Upper lobe of left lung (tissue), 6 donors: ENCODE measurements around the gene ARHGEF10L. TPM values are rescaled to one million over a fixed set of nuclear protein-coding genes. Genes with fewer than 3 reads are reported as not detected.

Experiments used
- ATAC-seq, 2 donors: fragments of 200-7000 bp; cut with Tn5 transposase; one replicate each; pipeline ENCODE4 v1.9.1; 2022; ENCODE audit warnings: mild to moderate bottlenecking in 2 of 2, moderate library complexity in 2 of 2; ENCODE audit not compliant: low FRiP score in 2 of 2
- DNase-seq, 2 donors: peaks; one replicate each; pipeline ENCODE4 v3.0.0-alpha.2; 2019 to 2020
- H3K27ac ChIP-seq, 4 donors: fragments of 200-600 bp; sonication (generic); one replicate each; pipeline ENCODE4 v1.5.1; 2016 to 2019
- H3K27me3 ChIP-seq, 4 donors: fragments of 200-600 bp; sonication (generic); one replicate each; pipeline ENCODE4 v1.5.1; 2017 to 2019
- H3K36me3 ChIP-seq, 4 donors: fragments of 200-600 bp; sonication (generic); one replicate each; pipeline ENCODE4 v1.5.1; 2016 to 2019
- H3K4me1 ChIP-seq, 4 donors: fragments of 200-600 bp; sonication (generic); one replicate each; pipeline ENCODE4 v1.5.1; 2018 to 2019
- H3K4me3 ChIP-seq, 4 donors: fragments of 200-600 bp; sonication (generic); one replicate each; pipeline ENCODE4 v1.5.1; 2017 to 2019; ENCODE audit warnings: mild to moderate bottlenecking in 2 of 4, moderate library complexity in 1 of 4
- H3K9me3 ChIP-seq, 4 donors: fragments of 200-600 bp; sonication (generic); one replicate each; pipeline ENCODE4 v1.5.1; 2018 to 2019
- EP300 ChIP-seq, 4 donors: sonication (generic); formaldehyde crosslinking; IDR thresholded peaks; one replicate each; pipeline ENCODE4 v1.5.1; 2017; ENCODE audit warnings: antibody characterized with exemption in 4 of 4, control low read depth in 2 of 4
- POLR2A ChIP-seq, 4 donors: fragments of 450-650 bp; IDR thresholded peaks; one replicate each; pipeline ENCODE4 v1.5.1; 2016 to 2017; ENCODE audit warnings: antibody characterized with exemption in 4 of 4, mild to moderate bottlenecking in 2 of 4
- POLR2AphosphoS5 ChIP-seq, 2 donors: sonication (generic); formaldehyde crosslinking; IDR thresholded peaks; one replicate each; pipeline ENCODE4 v1.5.1; 2017; ENCODE audit warnings: antibody characterized with exemption in 2 of 2
- WGBS, 2 donors: methylation state at CpG; one replicate each; pipeline ENCODE4 v1.1.5; 2017 to 2018; 5-methylcytosine and 5-hydroxymethylcytosine counted together
- total RNA-seq, 6 donors: library from RNA; depleted of rRNA in 4 of 6; stranded (reverse); fragments of >200 nt in 4 of 6; gene quantifications; one replicate each; pipeline versions ENCODE4 v1.1.0 to v1.2.1, GENCODE V29; 2016 to 2021
- TF ChIP-seq, protein P1 (sequence below), 6 experiments: fragments of 450-650 bp in 4 of 6; fragments of 200-600 bp in 2 of 6; sonication (generic) in 2 of 6; IDR thresholded peaks; one replicate each; pipeline ENCODE4 v1.5.1; 2016 to 2019; ENCODE audit warnings: antibody characterized with exemption in 6 of 6
- donor health status: DM: no; HTN: no; CAD: no; lungs with moderate emphysema.
- donor health status: DM: no; HTN: yes; CAD: no; lungs with severe emphysema.

Gene ARHGEF10L
- total RNA-seq, 6 donors from 2014 or later: 17.6 to 172 (median 50.0) TPM

DNA sequence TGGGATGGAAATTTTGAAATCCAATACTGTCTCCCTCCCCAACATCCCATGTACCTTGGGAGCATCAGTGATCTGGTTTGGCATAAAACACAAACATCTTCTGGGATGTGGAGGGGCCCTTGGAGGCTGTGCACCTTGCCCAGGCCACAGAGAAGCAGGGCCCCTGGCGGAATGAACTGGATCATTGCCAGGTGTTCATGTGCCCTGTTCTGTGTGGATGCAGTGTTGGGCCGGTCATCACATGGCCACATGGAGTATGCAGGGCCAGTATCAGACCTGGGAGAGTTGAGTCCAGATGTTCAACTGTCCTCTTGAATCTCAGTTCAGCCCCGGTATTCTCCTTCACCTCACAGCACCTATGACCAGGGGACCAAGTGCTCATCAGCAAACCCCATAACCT is 26.9 kb downstream of the ARHGEF10L start:
- peak overlapping the region in 3 of 4 donors; percentile 16 to 89 (median 49) for H3K27ac ChIP-seq
- TF ChIP-seq POLR2AphosphoS5 (IDR thresholded peaks at IDR 0.05) (no peak), POLR2A (IDR thresholded peaks at IDR 0.05) (no peak), EP300 (IDR thresholded peaks at IDR 0.05) (no peak)
- TF ChIP-seq, protein P1, sequence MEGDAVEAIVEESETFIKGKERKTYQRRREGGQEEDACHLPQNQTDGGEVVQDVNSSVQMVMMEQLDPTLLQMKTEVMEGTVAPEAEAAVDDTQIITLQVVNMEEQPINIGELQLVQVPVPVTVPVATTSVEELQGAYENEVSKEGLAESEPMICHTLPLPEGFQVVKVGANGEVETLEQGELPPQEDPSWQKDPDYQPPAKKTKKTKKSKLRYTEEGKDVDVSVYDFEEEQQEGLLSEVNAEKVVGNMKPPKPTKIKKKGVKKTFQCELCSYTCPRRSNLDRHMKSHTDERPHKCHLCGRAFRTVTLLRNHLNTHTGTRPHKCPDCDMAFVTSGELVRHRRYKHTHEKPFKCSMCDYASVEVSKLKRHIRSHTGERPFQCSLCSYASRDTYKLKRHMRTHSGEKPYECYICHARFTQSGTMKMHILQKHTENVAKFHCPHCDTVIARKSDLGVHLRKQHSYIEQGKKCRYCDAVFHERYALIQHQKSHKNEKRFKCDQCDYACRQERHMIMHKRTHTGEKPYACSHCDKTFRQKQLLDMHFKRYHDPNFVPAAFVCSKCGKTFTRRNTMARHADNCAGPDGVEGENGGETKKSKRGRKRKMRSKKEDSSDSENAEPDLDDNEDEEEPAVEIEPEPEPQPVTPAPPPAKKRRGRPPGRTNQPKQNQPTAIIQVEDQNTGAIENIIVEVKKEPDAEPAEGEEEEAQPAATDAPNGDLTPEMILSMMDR (IDR thresholded peaks at IDR 0.05): no peak

DNA sequence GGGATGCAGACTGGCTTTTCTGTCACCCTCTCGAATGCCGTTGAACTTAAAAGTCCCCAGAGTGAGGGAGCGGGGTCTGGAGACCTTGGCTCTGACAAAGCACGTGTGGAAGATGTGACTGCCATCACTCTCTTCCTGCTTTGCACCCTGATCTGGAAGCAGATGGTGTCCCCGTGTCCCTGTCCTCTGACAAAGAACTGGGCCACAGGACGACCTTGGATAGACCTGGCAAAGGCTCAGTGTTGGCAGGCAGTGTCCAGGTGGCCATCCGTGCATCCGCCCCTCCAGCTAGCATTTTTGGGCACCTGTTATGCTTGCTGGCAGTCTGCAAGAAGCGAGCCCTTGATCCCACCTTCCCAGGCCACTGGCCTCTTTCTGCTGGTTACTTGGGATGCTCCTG is 27.4 kb downstream of the ARHGEF10L start:
- TF ChIP-seq, protein P1 (IDR thresholded peaks at IDR 0.05): no peak
- TF ChIP-seq POLR2AphosphoS5 (IDR thresholded peaks at IDR 0.05) (no peak), POLR2A (IDR thresholded peaks at IDR 0.05) (no peak), EP300 (IDR thresholded peaks at IDR 0.05) (no peak)
- DNase-seq: no peak
- WGBS, 2 donors: 87% methylated on average over 9 of the region's 9 CpGs; no CpG with 5 or more reads in 1 of the 2 donors
- Histone ChIP-seq H3K4me1 (peaks cover 15 to 44% (median 37%) of the 10 kb centered on the region in 4 donors), H3K4me3 (no peak overlapping the region), H3K9me3 (no peaks in the 10 kb centered on the region), H3K27ac (peak overlapping the region in 2 of 4 donors; percentile 89 to 91), H3K36me3 (no peaks in the 10 kb centered on the region), H3K27me3 (no peaks in the 10 kb centered on the region)
- ATAC-seq: no peak

More for the DNA sequence above, 26.9 kb downstream of the ARHGEF10L start:
- Histone ChIP-seq H3K4me1 (peaks cover 16 to 48% (median 38%) of the 10 kb centered on the region in 4 donors), H3K27me3 (no peaks in the 10 kb centered on the region), H3K4me3 (no peak overlapping the region), H3K9me3 (no peaks in the 10 kb centered on the region), H3K36me3 (no peaks in the 10 kb centered on the region)
- 80 to 96% methylated on average over 1 to 3 of the region's 3 CpGs for WGBS, 2 donors
- ATAC-seq (no peak), DNase-seq (no peak)

DNA sequence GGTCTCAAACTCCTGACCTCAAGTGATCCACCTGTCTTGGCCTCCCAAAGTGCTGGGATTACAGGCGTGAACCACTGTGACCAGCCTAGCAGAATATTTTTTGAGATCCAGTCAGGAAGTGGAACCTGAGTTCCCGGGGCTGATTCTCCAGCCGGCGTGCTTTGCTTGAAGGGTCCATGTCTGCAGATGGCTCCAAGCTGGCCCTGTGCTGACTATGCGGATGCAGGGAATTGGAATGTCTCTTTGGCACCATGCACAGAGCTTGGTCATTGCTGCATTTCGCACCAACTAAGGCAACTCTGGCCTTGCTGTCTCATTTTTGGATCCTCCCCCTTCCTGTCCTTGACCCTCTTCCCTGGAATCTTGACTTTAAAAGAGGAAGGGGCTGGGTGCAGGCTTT is 28.1 kb downstream of the ARHGEF10L start:
- DNase-seq (no peak), ATAC-seq (no peak)
- Histone ChIP-seq H3K4me3 (no peak overlapping the region), H3K9me3 (no peaks in the 10 kb centered on the region), H3K27me3 (no peaks in the 10 kb centered on the region), H3K4me1 (peaks cover 14 to 44% (median 36%) of the 10 kb centered on the region in 4 donors), H3K36me3 (no peaks in the 10 kb centered on the region), H3K27ac (peak overlapping the region; percentile 77 to 91 (median 84))
- WGBS, 2 donors: 67 to 81% methylated on average over 6 of the region's 6 CpGs
- TF ChIP-seq POLR2AphosphoS5 (IDR thresholded peaks at IDR 0.05) (peak; percentile 38 to 49), EP300 (IDR thresholded peaks at IDR 0.05) (no peak)

DNA sequence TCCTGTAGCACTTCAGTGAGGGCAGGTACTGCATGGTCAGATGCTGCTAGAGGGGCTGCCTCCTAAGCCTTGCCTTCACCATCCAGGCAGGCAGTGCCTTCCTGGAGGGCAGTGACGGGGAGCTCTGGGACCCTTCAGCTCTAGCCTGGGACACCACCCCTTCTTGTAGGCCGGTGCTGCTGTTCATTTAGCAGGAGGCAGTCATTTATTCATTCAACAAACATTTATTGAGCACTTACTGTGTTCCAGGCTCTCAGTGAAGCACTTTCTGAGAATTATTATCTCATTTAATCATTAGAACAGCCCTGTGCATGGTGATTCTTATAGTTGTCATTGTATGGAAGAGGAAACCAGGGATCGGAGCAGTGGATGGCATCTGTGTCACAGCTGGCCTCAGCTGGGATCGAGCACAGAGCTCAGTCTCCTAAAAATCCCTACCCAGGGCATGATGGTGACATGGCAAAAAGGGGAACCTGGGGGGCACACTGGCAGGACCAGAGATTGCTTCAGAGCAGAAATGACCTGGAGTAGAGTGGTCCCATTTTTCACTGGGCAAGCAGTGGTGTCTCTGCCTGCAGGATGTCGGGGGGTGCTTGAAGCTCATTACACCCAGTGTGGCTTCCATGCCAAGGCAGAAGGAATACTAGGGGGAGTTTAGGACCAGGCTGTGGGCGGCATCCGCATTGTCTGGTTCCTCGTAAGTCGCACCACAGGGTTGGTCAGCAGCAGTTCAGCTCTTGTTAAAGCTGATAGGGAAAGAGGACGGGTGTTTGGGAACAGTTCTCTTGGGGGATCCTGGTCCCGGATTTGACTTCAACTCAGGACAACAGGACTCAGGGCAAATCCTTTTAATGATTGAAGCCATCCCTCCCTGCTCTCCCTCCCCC is 28.8 kb downstream of the ARHGEF10L start:
- Histone ChIP-seq H3K36me3 (no peaks in the 10 kb centered on the region), H3K4me3 (no peak overlapping the region), H3K9me3 (no peaks in the 10 kb centered on the region), H3K4me1 (peaks cover 14 to 44% (median 36%) of the 10 kb centered on the region in 4 donors), H3K27ac (peak overlapping the region; percentile 77 to 91 (median 84)), H3K27me3 (no peaks in the 10 kb centered on the region)
- ATAC-seq: no peak
- 76 to 90% methylated on average over 10 of the region's 11 CpGs for WGBS, 2 donors
- TF ChIP-seq POLR2A (IDR thresholded peaks at IDR 0.05): no peak
- TF ChIP-seq, protein P1 (IDR thresholded peaks at IDR 0.05): no peak
- TF ChIP-seq EP300 (IDR thresholded peaks at IDR 0.05): no peak
- no peak for TF ChIP-seq POLR2AphosphoS5 (IDR thresholded peaks at IDR 0.05)
- no peak for DNase-seq
